Tibial artery (tissue), 4 donors: ENCODE measurements around the gene LRRC63.

Experiments used
- DNase-seq, 2 donors: peaks; one replicate each; pipeline ENCODE4 v3.0.0-alpha.2; 2019
- H3K27ac ChIP-seq, 2 donors: fragments of 200-600 bp; sonication (generic) in 1 of 2; 1 replicate in 1 of 2; 2 replicates in 1 of 2; pipeline ENCODE4 v1.5.1; 2018 to 2019; ENCODE audit warnings: mild to moderate bottlenecking in 1 of 2
- H3K27me3 ChIP-seq, 2 donors: fragments of 200-600 bp; sonication (generic) in 1 of 2; one replicate each; pipeline versions ENCODE4 v1.5.1 to v1.6.0; 2016 to 2019
- H3K36me3 ChIP-seq, 3 donors: fragments of 200-600 bp; sonication (generic) in 2 of 3; one replicate each; pipeline ENCODE4 v1.5.1; 2016 to 2019; ENCODE audit warnings: mild to moderate bottlenecking in 2 of 3
- H3K4me1 ChIP-seq, 4 donors: fragments of 200-600 bp; sonication (generic) in 2 of 4; 1 replicate in 3 of 4; 2 replicates in 1 of 4; pipeline ENCODE4 v1.5.1; 2016 to 2019
- H3K4me3 ChIP-seq, 2 donors: fragments of 200-600 bp; sonication (generic) in 1 of 2; 1 replicate in 1 of 2; 2 replicates in 1 of 2; pipeline ENCODE4 v1.5.1; 2018 to 2019; ENCODE audit warnings: mild to moderate bottlenecking in 2 of 2
- H3K9me3 ChIP-seq, 3 donors: fragments of 200-600 bp; sonication (generic) in 1 of 3; one replicate each; pipeline ENCODE4 v1.5.1; 2016 to 2019
- intact Hi-C: fragments of 100-400 bp; cut with DNase I; formaldehyde crosslinking; loops from one replicate; pipeline ENCODE4 v1.15.0; 2023; ENCODE audit warnings: low total_unique reads
- TF ChIP-seq, protein P1 (sequence below), 2 experiments: fragments of 200-600 bp in 1 of 2; fragments of 450-650 bp in 1 of 2; IDR thresholded peaks; one replicate each; pipeline ENCODE4 v1.5.1; 2017 to 2019; ENCODE audit warnings: antibody characterized with exemption in 2 of 2, mild to moderate bottlenecking in 1 of 2, moderate library complexity in 1 of 2

The LRRC63 gene

DNA sequence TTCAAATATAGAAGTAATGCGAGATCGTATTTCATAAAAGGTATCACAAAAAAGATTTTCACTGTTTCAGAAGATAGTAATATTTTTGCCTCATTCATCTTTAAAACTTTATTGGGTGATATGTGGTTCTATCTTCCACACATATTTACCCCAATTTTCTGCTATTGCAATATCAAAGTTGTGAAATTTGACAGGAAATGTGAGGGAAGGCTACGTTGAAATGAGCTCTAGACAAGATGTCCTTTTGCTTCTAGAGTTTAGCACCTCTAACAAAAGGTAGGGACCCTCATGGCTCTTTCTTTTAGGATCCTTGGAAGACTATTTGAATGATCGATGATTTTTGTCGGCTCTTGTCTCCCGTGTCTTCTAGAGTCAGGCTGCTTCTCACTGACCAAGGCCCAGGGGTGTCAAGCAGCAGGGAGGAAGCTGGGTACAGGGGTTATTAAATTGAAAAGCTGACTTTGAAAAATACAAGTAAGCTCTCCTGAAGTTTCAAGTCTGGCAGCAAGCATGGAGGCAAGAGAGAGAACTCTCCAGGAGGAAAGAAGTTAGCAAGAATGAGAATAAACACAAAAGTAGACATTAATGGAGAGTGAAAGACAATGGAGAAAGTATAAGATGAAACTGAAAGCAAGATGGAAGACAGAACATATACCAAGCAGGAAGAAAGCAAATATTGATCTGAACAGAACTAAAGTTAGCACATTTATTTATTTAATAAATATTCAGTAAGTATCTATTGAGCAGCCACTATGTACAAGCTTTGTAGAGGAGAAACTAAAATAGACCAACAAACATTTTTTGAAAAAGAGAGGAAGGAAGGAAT lies 101.9 kb downstream of the LRRC63 start:
- no peaks in the 10 kb centered on the region for H3K27me3 ChIP-seq
- intact Hi-C loops = no loop called here

DNA sequence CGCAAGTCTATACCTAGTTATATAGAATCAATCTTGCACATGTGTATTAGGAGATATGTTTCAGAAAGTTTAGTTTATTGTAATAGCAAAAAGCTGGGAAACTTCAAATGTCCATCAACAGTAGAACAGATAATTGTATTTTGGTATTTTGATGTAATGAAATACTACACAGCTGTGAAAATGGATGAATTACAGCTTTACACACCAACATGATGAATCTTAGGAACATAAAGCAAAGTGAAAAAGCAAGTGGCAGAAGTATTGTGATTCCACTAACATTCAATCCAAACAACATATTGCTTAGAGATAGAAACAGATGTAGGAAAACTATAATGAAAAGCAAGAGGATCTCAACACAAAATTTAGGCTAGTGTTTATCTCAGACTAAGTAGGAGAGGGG lies 102.9 kb downstream of the LRRC63 start:
- TF ChIP-seq, protein P1, sequence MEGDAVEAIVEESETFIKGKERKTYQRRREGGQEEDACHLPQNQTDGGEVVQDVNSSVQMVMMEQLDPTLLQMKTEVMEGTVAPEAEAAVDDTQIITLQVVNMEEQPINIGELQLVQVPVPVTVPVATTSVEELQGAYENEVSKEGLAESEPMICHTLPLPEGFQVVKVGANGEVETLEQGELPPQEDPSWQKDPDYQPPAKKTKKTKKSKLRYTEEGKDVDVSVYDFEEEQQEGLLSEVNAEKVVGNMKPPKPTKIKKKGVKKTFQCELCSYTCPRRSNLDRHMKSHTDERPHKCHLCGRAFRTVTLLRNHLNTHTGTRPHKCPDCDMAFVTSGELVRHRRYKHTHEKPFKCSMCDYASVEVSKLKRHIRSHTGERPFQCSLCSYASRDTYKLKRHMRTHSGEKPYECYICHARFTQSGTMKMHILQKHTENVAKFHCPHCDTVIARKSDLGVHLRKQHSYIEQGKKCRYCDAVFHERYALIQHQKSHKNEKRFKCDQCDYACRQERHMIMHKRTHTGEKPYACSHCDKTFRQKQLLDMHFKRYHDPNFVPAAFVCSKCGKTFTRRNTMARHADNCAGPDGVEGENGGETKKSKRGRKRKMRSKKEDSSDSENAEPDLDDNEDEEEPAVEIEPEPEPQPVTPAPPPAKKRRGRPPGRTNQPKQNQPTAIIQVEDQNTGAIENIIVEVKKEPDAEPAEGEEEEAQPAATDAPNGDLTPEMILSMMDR (IDR thresholded peaks at IDR 0.05) = no peak
- Histone ChIP-seq H3K4me3 (no peak overlapping the region), H3K27me3 (no peaks in the 10 kb centered on the region), H3K27ac (no peak overlapping the region), H3K36me3 (no peaks in the 10 kb centered on the region), H3K9me3 (no peaks in the 10 kb centered on the region), H3K4me1 (no peaks in the 10 kb centered on the region)
- intact Hi-C loops = no loop called here
- DNase-seq = no peak

More for the DNA sequence above, 101.9 kb downstream of the LRRC63 start:
- Histone ChIP-seq H3K27ac (no peak overlapping the region), H3K36me3 (no peaks in the 10 kb centered on the region), H3K9me3 (no peaks in the 10 kb centered on the region), H3K4me1 (no peaks in the 10 kb centered on the region), H3K4me3 (no peak overlapping the region)
- DNase-seq = no peak
- TF ChIP-seq, protein P1 (IDR thresholded peaks at IDR 0.05) = no peak

DNA sequence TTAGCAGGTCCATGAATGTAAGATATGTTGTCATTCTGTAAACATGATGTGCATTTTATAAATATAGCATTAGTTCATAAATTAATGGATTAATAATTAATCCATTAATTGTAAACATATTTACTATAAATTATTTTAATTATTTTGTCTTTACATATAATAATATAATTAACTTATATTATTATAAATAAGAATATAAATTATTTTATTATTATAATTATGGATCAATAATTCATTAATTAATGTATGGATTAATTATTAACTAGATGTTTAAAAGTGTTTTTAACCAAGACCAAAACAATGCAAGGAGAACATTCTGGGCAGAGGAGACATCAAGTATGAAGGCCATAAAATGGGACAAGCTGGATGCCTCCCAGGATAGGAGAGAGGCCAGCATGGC lies 103.3 kb downstream of the LRRC63 start:
- DNase-seq = no peak
- Histone ChIP-seq H3K36me3 (no peaks in the 10 kb centered on the region), H3K4me1 (no peaks in the 10 kb centered on the region), H3K27ac (no peak overlapping the region), H3K4me3 (no peak overlapping the region), H3K27me3 (no peaks in the 10 kb centered on the region), H3K9me3 (no peaks in the 10 kb centered on the region)
- intact Hi-C loops = no loop called here
- TF ChIP-seq, protein P1 (IDR thresholded peaks at IDR 0.05) = no peak

DNA sequence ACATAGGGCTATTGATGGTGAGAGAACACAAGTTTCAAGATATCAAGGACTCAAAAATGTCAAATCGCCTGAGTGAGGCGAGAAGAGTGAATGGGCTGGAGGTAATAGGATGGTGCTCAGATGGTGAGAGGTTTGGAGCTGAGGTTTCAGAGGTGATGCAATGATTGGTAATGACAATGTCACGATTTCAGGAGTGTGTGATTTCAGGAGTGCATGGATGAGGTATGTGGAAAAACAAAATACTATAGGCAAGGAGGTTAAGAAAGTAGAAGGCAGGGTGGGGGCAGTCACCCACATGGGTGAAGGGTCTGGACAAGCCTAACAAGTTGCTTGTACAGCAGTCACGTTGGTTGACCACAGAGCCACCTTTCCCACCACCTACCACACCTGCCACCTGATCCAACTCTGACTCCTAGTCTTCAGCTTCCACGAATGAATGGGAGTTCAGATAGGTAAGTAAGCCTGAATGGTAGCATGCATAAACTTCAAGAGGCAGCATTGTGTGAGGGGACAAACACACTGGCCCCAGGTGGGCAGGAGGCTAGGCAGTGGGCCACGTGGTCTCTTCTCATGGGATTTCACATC lies 103.9 kb downstream of the LRRC63 start:
- Histone ChIP-seq H3K4me3 (no peak overlapping the region), H3K9me3 (no peaks in the 10 kb centered on the region), H3K27ac (no peak overlapping the region), H3K4me1 (no peaks in the 10 kb centered on the region), H3K27me3 (no peaks in the 10 kb centered on the region), H3K36me3 (no peaks in the 10 kb centered on the region)
- TF ChIP-seq, protein P1 (IDR thresholded peaks at IDR 0.05) = no peak
- intact Hi-C loops = no loop called here
- no peak for DNase-seq

DNA sequence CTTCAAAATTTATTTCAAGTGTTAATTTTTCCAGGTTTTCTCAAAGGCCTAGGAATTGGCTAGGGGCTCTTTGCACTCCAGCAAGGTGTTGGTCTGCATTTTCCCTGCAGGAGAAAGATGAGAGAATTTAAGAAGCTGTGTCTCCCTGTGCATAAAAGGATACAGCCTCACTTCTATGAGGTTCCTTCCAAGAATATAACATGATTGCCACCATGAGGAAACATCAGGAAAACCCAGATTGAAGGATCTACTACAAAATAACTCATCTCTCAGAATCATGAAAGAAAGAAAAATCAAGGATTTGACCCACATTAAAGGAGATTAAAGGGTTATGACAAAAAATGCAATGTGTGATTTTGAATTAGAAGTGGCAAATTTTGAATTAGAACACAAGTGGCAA lies 105.4 kb downstream of the LRRC63 start:
- Histone ChIP-seq H3K9me3 (no peaks in the 10 kb centered on the region), H3K27ac (no peak overlapping the region), H3K4me3 (no peak overlapping the region), H3K27me3 (no peaks in the 10 kb centered on the region), H3K36me3 (no peaks in the 10 kb centered on the region), H3K4me1 (no peaks in the 10 kb centered on the region)
- intact Hi-C loops = no loop called here
- DNase-seq = no peak
- TF ChIP-seq, protein P1 (IDR thresholded peaks at IDR 0.05) = no peak
